Hepatocyte (in vitro differentiated cells): ENCODE results near the gene UBE2J2. TPM values are rescaled to one million over a fixed set of nuclear protein-coding genes. Genes with fewer than 3 reads are reported as not detected.

ENCODE experiments used
- DNase-seq: peaks from one replicate; pipeline ENCODE4 v3.0.0-alpha.2; 2016; ENCODE audit warnings: low spot score
- H2AFZ ChIP-seq: fragments of 200-600 bp; sonication (generic); 2 replicates; pipeline ENCODE4 v1.6.0; 2016; ENCODE audit warnings: antibody characterized with exemption, mild to moderate bottlenecking
- H3K27ac ChIP-seq: fragments of 200-600 bp; sonication (generic); 2 replicates; pipeline ENCODE4 v1.5.1; 2016; ENCODE audit warnings: mild to moderate bottlenecking
- H3K27me3 ChIP-seq: fragments of 200-600 bp; sonication (generic); 2 replicates; pipeline ENCODE4 v1.6.1; 2016
- H3K36me3 ChIP-seq: fragments of 200-600 bp; sonication (generic); replicated peaks from 2 replicates; pipeline ENCODE4 v1.5.1; 2016; ENCODE audit warnings: low read depth; ENCODE audit not compliant: insufficient read depth
- H3K4me1 ChIP-seq: fragments of 200-600 bp; sonication (generic); 2 replicates; pipeline ENCODE4 v1.5.1; 2016; ENCODE audit warnings: mild to moderate bottlenecking, moderate library complexity; ENCODE audit not compliant: insufficient read depth
- H3K4me2 ChIP-seq: fragments of 200-600 bp; sonication (generic); 2 replicates; pipeline ENCODE4 v1.6.0; 2016
- H3K4me3 ChIP-seq: fragments of 200-600 bp; sonication (generic); 2 replicates; pipeline ENCODE4 v1.5.1; 2016; ENCODE audit warnings: mild to moderate bottlenecking
- H3K79me2 ChIP-seq: fragments of 200-600 bp; sonication (generic); 2 replicates; pipeline ENCODE4 v1.6.0; 2017; ENCODE audit warnings: mild to moderate bottlenecking
- H3K9me2 ChIP-seq: fragments of 200-600 bp; sonication (generic); replicated peaks from 2 replicates; pipeline ENCODE4 v1.6.0; 2017; ENCODE audit warnings: mild to moderate bottlenecking; ENCODE audit not compliant: insufficient read depth
- H3K9me3 ChIP-seq: fragments of 200-600 bp; sonication (generic); 2 replicates; pipeline ENCODE4 v1.5.1; 2016; ENCODE audit warnings: low read depth, mild to moderate bottlenecking
- H4K20me1 ChIP-seq: fragments of 200-600 bp; sonication (generic); 2 replicates; pipeline ENCODE4 v1.6.0; 2016; ENCODE audit warnings: mild to moderate bottlenecking; ENCODE audit not compliant: insufficient read depth, poor library complexity, severe bottlenecking
- CTCF ChIP-seq: fragments of 200-600 bp; sonication (generic); IDR thresholded peaks from 2 replicates; pipeline ENCODE4 v1.5.1; 2016; ENCODE audit warnings: antibody characterized with exemption, mild to moderate bottlenecking; ENCODE audit not compliant: poor library complexity
- EZH2 ChIP-seq: fragments of 200-600 bp; sonication (generic); IDR thresholded peaks from 2 replicates; pipeline ENCODE4 v1.6.1; 2016; ENCODE audit warnings: antibody characterized with exemption, mild to moderate bottlenecking, borderline replicate concordance
- EZH2phosphoT487 ChIP-seq: fragments of 200-600 bp; sonication (generic); IDR thresholded peaks from one replicate; pipeline ENCODE4 v1.6.1; 2018; ENCODE audit warnings: antibody characterized with exemption, mild to moderate bottlenecking, low read depth, moderate library complexity; ENCODE audit not compliant: unreplicated experiment, severe bottlenecking
- WGBS: methylation state at CpG from one replicate; pipeline ENCODE4 v1.1.6; 2016; ENCODE audit warnings: low lambda C conversion rate; ENCODE audit errors: missing lambda C conversion rate; 5-methylcytosine and 5-hydroxymethylcytosine counted together
- polyA plus RNA-seq: library from polyadenylated mRNA; unstranded; fragments of >200 nt; fragmentation: Nextera tagmentation; extraction: Ambion mirVana; gene quantifications from 2 replicates; pipeline ENCODE4 v1.2.1, GENCODE V29; 2016
- total RNA-seq: library from RNA; depleted of rRNA; stranded (reverse); fragments of >200 nt; gene quantifications from 2 replicates; pipeline ENCODE4 v1.2.3, GENCODE V29; 2014

Gene UBE2J2
- total and polyA plus RNA-seq, 2 experiments from 2014 or later, result 31.7 to 66.7 TPM

- no peaks in the 10 kb centered on the region for H3K36me3 ChIP-seq
- no peaks in the 10 kb centered on the region for H3K9me2 ChIP-seq
- no peak for DNase-seq
- H3K9me3 ChIP-seq, result no peaks in the 10 kb centered on the region
- no peaks in the 10 kb centered on the region for H3K27me3 ChIP-seq
- H3K79me2 ChIP-seq, result peaks cover 11% of the 10 kb centered on the region
- H3K27ac ChIP-seq, result no peak overlapping the region
- H4K20me1 ChIP-seq, result peaks cover 15% of the 10 kb centered on the region
- TF ChIP-seq EZH2phosphoT487, result no peak
- no peak for TF ChIP-seq EZH2
- TF ChIP-seq CTCF, result no peak
- H3K4me1 ChIP-seq, result peaks cover 3% of the 10 kb centered on the region
- no peak overlapping the region for H3K4me3 ChIP-seq
- WGBS, result 70% methylated on average over 28 of the region's 30 CpGs
- no peak overlapping the region for H2AFZ ChIP-seq
- no peak overlapping the region for H3K4me2 ChIP-seq
These were observed 25.4 kb upstream of the UBE2J2 start for GRCh38 chr1:1298861-1299685.

- Histone ChIP-seq H2AFZ (no peak overlapping the region), H3K27me3 (no peaks in the 10 kb centered on the region), H3K27ac (no peak overlapping the region), H3K9me2 (no peaks in the 10 kb centered on the region), H4K20me1 (peaks cover 10% of the 10 kb centered on the region), H3K4me1 (no peaks in the 10 kb centered on the region), H3K4me2 (no peak overlapping the region), H3K4me3 (no peak overlapping the region), H3K36me3 (no peaks in the 10 kb centered on the region), H3K79me2 (peaks cover 1% of the 10 kb centered on the region), H3K9me3 (no peaks in the 10 kb centered on the region)
- WGBS, result 98% methylated on average over 24 of the region's 31 CpGs
- DNase-seq, result no peak
- TF ChIP-seq CTCF (no peak), EZH2 (no peak), EZH2phosphoT487 (no peak)
These were observed 24.3 kb upstream of the UBE2J2 start for GRCh38 chr1:1297802-1298424.

- Histone ChIP-seq H3K27me3 (no peaks in the 10 kb centered on the region), H3K9me3 (no peaks in the 10 kb centered on the region), H3K4me2 (no peak overlapping the region), H3K4me1 (no peaks in the 10 kb centered on the region), H3K27ac (no peak overlapping the region), H3K9me2 (no peaks in the 10 kb centered on the region), H3K4me3 (no peak overlapping the region), H3K36me3 (no peaks in the 10 kb centered on the region), H3K79me2 (no peaks in the 10 kb centered on the region), H2AFZ (no peak overlapping the region), H4K20me1 (peaks cover 6% of the 10 kb centered on the region)
- no peak for TF ChIP-seq CTCF
- no peak for TF ChIP-seq EZH2phosphoT487
- TF ChIP-seq EZH2, result no peak
- WGBS, result 97% methylated on average over 58 of the region's 62 CpGs
- DNase-seq, result no peak
These were observed 22.7 kb upstream of the UBE2J2 start for GRCh38 chr1:1296070-1297061.
